Mesenchymal stem cell (in vitro differentiated cells and primary cell): Measurements from ENCODE around the gene OR6K3.
"Not testable (repeated sequence)": the region's sequence is repeated elsewhere in the genome, so short reads cannot be mapped to it uniquely, and the experiment has no call there.

Experiments
- DNase-seq: peaks from one replicate; pipeline ENCODE4 v3.0.0-alpha.2; 2013
- H2AFZ ChIP-seq: one replicate; pipeline ENCODE4 v1.6.1; 2013; ENCODE audit warnings: low read depth, mild to moderate bottlenecking, control low read depth, inconsistent platforms, low read length, moderate library complexity
- H2AK5ac ChIP-seq: 2 replicates; pipeline ENCODE4 v1.6.1; 2013; ENCODE audit warnings: low read length, moderate library complexity, mild to moderate bottlenecking, inconsistent platforms; ENCODE audit not compliant: severe bottlenecking
- H2BK120ac ChIP-seq: one replicate; pipeline ENCODE4 v1.6.1; 2013; ENCODE audit warnings: low read depth, mild to moderate bottlenecking, inconsistent platforms, low read length, moderate library complexity
- H2BK12ac ChIP-seq, 2 experiments: one replicate each; pipeline ENCODE4 v1.6.1; 2013; ENCODE audit warnings: inconsistent platforms in 2 of 2, low read length in 2 of 2, mild to moderate bottlenecking in 2 of 2, moderate library complexity in 2 of 2, control low read depth in 1 of 2
- H2BK15ac ChIP-seq: one replicate; pipeline ENCODE4 v1.6.1; 2013; ENCODE audit warnings: mild to moderate bottlenecking, low read depth, inconsistent platforms; ENCODE audit not compliant: poor library complexity, severe bottlenecking
- H2BK5ac ChIP-seq: 2 replicates; pipeline ENCODE4 v1.6.1; 2013; ENCODE audit warnings: low read depth, mild to moderate bottlenecking, low read length, control low read depth, inconsistent platforms; ENCODE audit not compliant: poor library complexity, severe bottlenecking
- H3K14ac ChIP-seq, 2 experiments: one replicate each; pipeline ENCODE4 v1.6.1; 2013; ENCODE audit warnings: inconsistent platforms in 2 of 2, low read length in 2 of 2, control low read depth in 1 of 2, mild to moderate bottlenecking in 1 of 2, moderate library complexity in 1 of 2
- H3K18ac ChIP-seq, 2 experiments: one replicate each; pipeline ENCODE4 v1.6.1; 2013; ENCODE audit warnings: inconsistent platforms in 2 of 2, low read length in 2 of 2, control low read depth in 1 of 2, low read depth in 1 of 2, mild to moderate bottlenecking in 1 of 2
- H3K23ac ChIP-seq, 2 experiments: one replicate each; pipeline ENCODE4 v1.6.1; 2013; ENCODE audit warnings: inconsistent platforms in 2 of 2, low read length in 2 of 2, mild to moderate bottlenecking in 2 of 2, moderate library complexity in 2 of 2, control low read depth in 1 of 2
- H3K27ac ChIP-seq: 2 replicates; pipeline ENCODE4 v1.5.1; 2013; ENCODE audit warnings: mild to moderate bottlenecking, moderate library complexity, low read length, control low read depth, inconsistent platforms; ENCODE audit not compliant: poor library complexity, severe bottlenecking
- H3K27me3 ChIP-seq, 2 experiments: 2 replicates each; pipeline versions ENCODE4 v1.6.1 to v1.7.0; 2013; ENCODE audit warnings: low read length in 2 of 2, mild to moderate bottlenecking in 2 of 2, moderate library complexity in 2 of 2, control low read depth in 1 of 2, inconsistent platforms in 1 of 2; ENCODE audit not compliant: control insufficient read depth in 1 of 2, insufficient read depth in 1 of 2
- H3K36me3 ChIP-seq, 2 experiments: 2 replicates each; pipeline versions ENCODE4 v1.6.1 to v1.7.0; 2013; ENCODE audit warnings: low read length in 2 of 2, control low read depth in 1 of 2, inconsistent platforms in 1 of 2, low read depth in 1 of 2, mild to moderate bottlenecking in 1 of 2; ENCODE audit not compliant: insufficient read depth in 2 of 2, control insufficient read depth in 1 of 2
- H3K4ac ChIP-seq, 2 experiments: one replicate each; pipeline ENCODE4 v1.6.1; 2013; ENCODE audit warnings: inconsistent platforms in 2 of 2, low read length in 2 of 2, mild to moderate bottlenecking in 2 of 2, moderate library complexity in 2 of 2, control low read depth in 1 of 2, low read depth in 1 of 2
- H3K4me1 ChIP-seq: 2 replicates; pipeline ENCODE4 v1.6.1; 2013; ENCODE audit warnings: low read depth, low read length, control low read depth; ENCODE audit not compliant: control insufficient read depth, insufficient read depth
- H3K4me2 ChIP-seq: 2 replicates; pipeline ENCODE4 v1.6.1; 2013; ENCODE audit warnings: low read length, mild to moderate bottlenecking, inconsistent platforms; ENCODE audit not compliant: poor library complexity, severe bottlenecking
- H3K4me3 ChIP-seq, 2 experiments: 2 replicates each; pipeline versions ENCODE4 v1.5.1 to v1.7.0; 2013; ENCODE audit warnings: low read length in 2 of 2, mild to moderate bottlenecking in 2 of 2, control low read depth in 1 of 2, low read depth in 1 of 2; ENCODE audit not compliant: insufficient read depth in 1 of 2
- H3K79me1 ChIP-seq: replicated peaks from 2 replicates; pipeline ENCODE4 v1.6.1; 2013; ENCODE audit warnings: mild to moderate bottlenecking, control low read depth, low read length, inconsistent platforms; ENCODE audit not compliant: poor library complexity, severe bottlenecking
- H3K9ac ChIP-seq: 2 replicates; pipeline ENCODE4 v1.7.0; 2013; ENCODE audit warnings: mild to moderate bottlenecking, low read length, moderate library complexity
- H3K9me3 ChIP-seq: 2 replicates; pipeline ENCODE4 v1.7.0; 2013; ENCODE audit warnings: mild to moderate bottlenecking, low read length; ENCODE audit not compliant: control insufficient read depth
- H4K8ac ChIP-seq: one replicate; pipeline ENCODE4 v1.6.1; 2013; ENCODE audit warnings: inconsistent platforms, mild to moderate bottlenecking, low read length, moderate library complexity
- H4K91ac ChIP-seq: one replicate; pipeline ENCODE4 v1.6.1; 2013; ENCODE audit warnings: mild to moderate bottlenecking, low read length, inconsistent platforms
- WGBS: methylation state at CpG from one replicate; pipeline ENCODE4 v1.1.7; 2013; ENCODE audit warnings: mixed read lengths; 5-methylcytosine and 5-hydroxymethylcytosine counted together

Gene OR6K3

GRCh38 chr1:158694596-158694995, 25.9 kb downstream of the OR6K3 start:
- Histone ChIP-seq H2BK12ac (no peak overlapping the region), H2BK5ac (no peak overlapping the region), H2AFZ (no peak overlapping the region), H4K91ac (no peak overlapping the region), H3K9ac (no peak overlapping the region), H3K9me3 (no peaks in the 10 kb centered on the region), H2AK5ac (no peak overlapping the region), H3K14ac (no peak overlapping the region), H3K36me3 (no peaks in the 10 kb centered on the region), H3K4me2 (no peak overlapping the region), H3K4ac (no peak overlapping the region), H3K4me1 (no peaks in the 10 kb centered on the region), H3K27ac (no peak overlapping the region), H2BK120ac (no peak overlapping the region), H3K23ac (no peak overlapping the region), H2BK15ac (no peak overlapping the region), H3K4me3 (no peak overlapping the region), H4K8ac (no peak overlapping the region), H3K18ac (no peak overlapping the region), H3K27me3 (no peaks in the 10 kb centered on the region), H3K79me1 (no peaks in the 10 kb centered on the region)
- DNase-seq = no peak
- WGBS = 82% methylated on average over 2 of the region's 2 CpGs

- no peak overlapping the region for H2BK5ac ChIP-seq
- H2BK120ac ChIP-seq = no peak overlapping the region
- DNase-seq = no peak
- no peaks in the 10 kb centered on the region for H3K4me1 ChIP-seq
- H3K9ac ChIP-seq = no peak overlapping the region
- H3K27ac ChIP-seq = no peak overlapping the region
- no peaks in the 10 kb centered on the region for H3K9me3 ChIP-seq
- H3K14ac ChIP-seq = no peak overlapping the region
- no peaks in the 10 kb centered on the region for H3K36me3 ChIP-seq
- no peaks in the 10 kb centered on the region for H3K27me3 ChIP-seq
- no peak overlapping the region for H2AK5ac ChIP-seq
- H2AFZ ChIP-seq = no peak overlapping the region
- no peak overlapping the region for H2BK12ac ChIP-seq
- H3K23ac ChIP-seq = no peak overlapping the region
- H2BK15ac ChIP-seq = no peak overlapping the region
- H3K4me2 ChIP-seq = no peak overlapping the region
- no peak overlapping the region for H4K8ac ChIP-seq
- H3K4me3 ChIP-seq = no peak overlapping the region
- H3K79me1 ChIP-seq = no peaks in the 10 kb centered on the region
- no peak overlapping the region for H4K91ac ChIP-seq
- H3K4ac ChIP-seq = no peak overlapping the region
- no peak overlapping the region for H3K18ac ChIP-seq
Measured at GRCh38 chr1:158692356-158692755, 28.2 kb downstream of the OR6K3 start.

- Histone ChIP-seq H2AK5ac (no peak overlapping the region), H2AFZ (no peak overlapping the region), H3K79me1 (no peaks in the 10 kb centered on the region), H3K27me3 (no peaks in the 10 kb centered on the region), H3K9me3 (no peaks in the 10 kb centered on the region), H3K4ac (no peak overlapping the region), H3K23ac (no peak overlapping the region), H3K4me1 (no peaks in the 10 kb centered on the region), H3K27ac (no peak overlapping the region), H2BK12ac (no peak overlapping the region), H3K4me3 (no peak overlapping the region), H3K9ac (no peak overlapping the region), H2BK5ac (no peak overlapping the region), H3K36me3 (no peaks in the 10 kb centered on the region), H3K4me2 (no peak overlapping the region), H4K91ac (no peak overlapping the region), H4K8ac (no peak overlapping the region), H3K18ac (no peak overlapping the region), H3K14ac (no peak overlapping the region), H2BK15ac (no peak overlapping the region), H2BK120ac (no peak overlapping the region)
- no peak for DNase-seq
Measured at GRCh38 chr1:158691907-158692306, 28.6 kb downstream of the OR6K3 start.

- not testable (repeated sequence) for H3K9me3 ChIP-seq, H4K8ac ChIP-seq, H2BK5ac ChIP-seq, H3K23ac ChIP-seq, H3K4me3 ChIP-seq, H3K18ac ChIP-seq, H2BK15ac ChIP-seq, H4K91ac ChIP-seq, H2AFZ ChIP-seq, H3K14ac ChIP-seq, H2BK12ac ChIP-seq, H3K27ac ChIP-seq, H3K9ac ChIP-seq, H3K4me2 ChIP-seq, H3K27me3 ChIP-seq, H3K36me3 ChIP-seq, H3K4ac ChIP-seq, H3K4me1 ChIP-seq, H2BK120ac ChIP-seq, H3K79me1 ChIP-seq, H2AK5ac ChIP-seq, DNase-seq
- WGBS = no CpG with 5 or more reads among the region's 1 CpG
Measured at GRCh38 chr1:158691149-158691548, 29.4 kb downstream of the OR6K3 start.
